ENCODE results near the gene BNIP5.

BNIP5 gene

DNA sequence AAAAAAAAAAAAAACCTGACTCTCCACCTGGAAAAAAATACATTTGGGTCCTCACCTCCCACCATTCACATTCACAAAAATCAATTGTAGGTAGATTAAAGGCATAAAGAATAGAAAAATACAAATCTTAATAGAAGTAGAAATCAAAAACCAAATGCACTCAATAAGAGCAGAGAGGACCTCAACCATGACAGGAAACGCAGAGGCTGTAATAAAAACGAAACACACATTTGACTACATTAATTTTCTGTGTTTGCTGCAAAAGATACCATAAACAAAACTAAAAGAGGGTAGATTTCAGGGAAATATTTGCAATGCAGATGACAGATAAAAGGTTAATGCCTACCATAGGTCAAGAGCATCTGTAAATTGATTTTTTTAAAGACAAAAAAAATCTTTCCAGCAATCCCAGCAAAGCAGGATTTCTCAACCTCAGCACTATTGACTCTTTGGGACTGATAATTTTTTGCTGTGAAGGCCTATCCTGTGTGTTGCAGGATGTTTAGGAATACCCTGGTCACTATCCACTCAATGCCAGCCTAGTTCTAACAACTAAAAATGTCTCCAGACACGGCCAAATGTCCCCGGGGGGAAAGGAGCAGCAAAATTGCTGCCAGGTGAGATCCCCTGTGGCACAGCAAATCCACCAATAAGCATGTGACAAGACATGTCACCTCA is 41.7 kb upstream of the BNIP5 start:
- CTCF ChIA-PET = no interaction called here
- no peak overlapping the region for H3K27ac ChIP-seq (ENCODE audit: extremely low read depth, low read depth, low read length)
- no peaks in the 10 kb centered on the region for H3K36me3 ChIP-seq (ENCODE audit: control insufficient read depth in 2 of 2, insufficient read depth in 1 of 2, low read length in 2 of 2)
- H3K4me3 ChIP-seq (ENCODE audit: low read depth, low read length) = no peak overlapping the region
- no peaks in the 10 kb centered on the region for H3K9me3 ChIP-seq (ENCODE audit: control insufficient read depth, insufficient read depth, low read depth, low read length)
- no peaks in the 10 kb centered on the region for H3K4me1 ChIP-seq (ENCODE audit: control insufficient read depth, insufficient read depth, low read length)
- POLR2A ChIA-PET = no interaction called here
- TF ChIP-seq ZSCAN16 (tag by site-specific recombination; IDR thresholded peaks at IDR 0.05) = no peak
- no peak for TF ChIP-seq BCL11B (tag by site-specific recombination; IDR thresholded peaks at IDR 0.05; ENCODE audit: low read depth)
- TF ChIP-seq, protein P1, sequence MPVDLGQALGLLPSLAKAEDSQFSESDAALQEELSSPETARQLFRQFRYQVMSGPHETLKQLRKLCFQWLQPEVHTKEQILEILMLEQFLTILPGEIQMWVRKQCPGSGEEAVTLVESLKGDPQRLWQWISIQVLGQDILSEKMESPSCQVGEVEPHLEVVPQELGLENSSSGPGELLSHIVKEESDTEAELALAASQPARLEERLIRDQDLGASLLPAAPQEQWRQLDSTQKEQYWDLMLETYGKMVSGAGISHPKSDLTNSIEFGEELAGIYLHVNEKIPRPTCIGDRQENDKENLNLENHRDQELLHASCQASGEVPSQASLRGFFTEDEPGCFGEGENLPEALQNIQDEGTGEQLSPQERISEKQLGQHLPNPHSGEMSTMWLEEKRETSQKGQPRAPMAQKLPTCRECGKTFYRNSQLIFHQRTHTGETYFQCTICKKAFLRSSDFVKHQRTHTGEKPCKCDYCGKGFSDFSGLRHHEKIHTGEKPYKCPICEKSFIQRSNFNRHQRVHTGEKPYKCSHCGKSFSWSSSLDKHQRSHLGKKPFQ (tag by site-specific recombination; IDR thresholded peaks at IDR 0.05) = no peak
- no peak for TF ChIP-seq ZNF280D (tag by site-specific recombination; IDR thresholded peaks at IDR 0.05)
- no peak for TF ChIP-seq RBAK (tag by site-specific recombination; IDR thresholded peaks at IDR 0.05)
- no peak for TF ChIP-seq ZNF621 (tag by site-specific recombination; IDR thresholded peaks at IDR 0.05)
- TF ChIP-seq ZNF510 (tag by site-specific recombination; IDR thresholded peaks at IDR 0.05; ENCODE audit: insufficient replicate concordance) = no peak
- no peak for TF ChIP-seq ZNF266 (tag by site-specific recombination; IDR thresholded peaks at IDR 0.05; ENCODE audit: low read depth)
- TF ChIP-seq ZNF140 (tag by site-specific recombination; IDR thresholded peaks at IDR 0.05) = no peak
- TF ChIP-seq OVOL3 (tag by site-specific recombination; IDR thresholded peaks at IDR 0.05) = no peak
- TF ChIP-seq, protein P2, sequence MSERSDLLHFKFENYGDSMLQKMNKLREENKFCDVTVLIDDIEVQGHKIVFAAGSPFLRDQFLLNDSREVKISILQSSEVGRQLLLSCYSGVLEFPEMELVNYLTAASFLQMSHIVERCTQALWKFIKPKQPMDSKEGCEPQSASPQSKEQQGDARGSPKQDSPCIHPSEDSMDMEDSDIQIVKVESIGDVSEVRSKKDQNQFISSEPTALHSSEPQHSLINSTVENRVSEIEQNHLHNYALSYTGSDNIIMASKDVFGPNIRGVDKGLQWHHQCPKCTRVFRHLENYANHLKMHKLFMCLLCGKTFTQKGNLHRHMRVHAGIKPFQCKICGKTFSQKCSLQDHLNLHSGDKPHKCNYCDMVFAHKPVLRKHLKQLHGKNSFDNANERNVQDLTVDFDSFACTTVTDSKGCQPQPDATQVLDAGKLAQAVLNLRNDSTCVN (tag by site-specific recombination; optimal IDR thresholded peaks at IDR 0.05) = no peak

DNA sequence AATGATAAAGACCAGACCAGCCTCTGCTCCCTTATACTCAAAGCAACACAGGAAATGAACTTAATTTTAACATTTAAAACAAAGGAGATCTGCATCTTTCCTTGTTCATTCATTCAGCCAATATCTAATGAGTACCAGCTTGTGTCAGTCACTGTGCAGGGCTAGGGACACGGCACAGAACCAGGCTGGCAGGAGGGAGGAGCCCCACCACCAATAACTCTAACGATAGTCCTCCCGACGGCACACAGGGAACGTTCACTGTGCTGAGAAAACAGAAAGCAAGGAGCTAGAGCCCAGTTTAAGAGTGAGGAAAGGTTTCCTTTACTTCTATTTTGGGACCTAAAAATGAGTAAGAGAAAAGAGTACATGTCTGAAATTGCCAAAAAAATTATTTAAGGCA is 40.9 kb upstream of the BNIP5 start:
- CTCF ChIA-PET = interaction anchor here (0.7 kb wide), 1 partner anchor 347 kb away, joined by 3 read pairs; no protein-coding TSS in a partner anchor
- H3K36me3 ChIP-seq (ENCODE audit: control insufficient read depth in 2 of 2, insufficient read depth in 1 of 2, low read length in 2 of 2) = no peaks in the 10 kb centered on the region
- TF ChIP-seq, protein P3, sequence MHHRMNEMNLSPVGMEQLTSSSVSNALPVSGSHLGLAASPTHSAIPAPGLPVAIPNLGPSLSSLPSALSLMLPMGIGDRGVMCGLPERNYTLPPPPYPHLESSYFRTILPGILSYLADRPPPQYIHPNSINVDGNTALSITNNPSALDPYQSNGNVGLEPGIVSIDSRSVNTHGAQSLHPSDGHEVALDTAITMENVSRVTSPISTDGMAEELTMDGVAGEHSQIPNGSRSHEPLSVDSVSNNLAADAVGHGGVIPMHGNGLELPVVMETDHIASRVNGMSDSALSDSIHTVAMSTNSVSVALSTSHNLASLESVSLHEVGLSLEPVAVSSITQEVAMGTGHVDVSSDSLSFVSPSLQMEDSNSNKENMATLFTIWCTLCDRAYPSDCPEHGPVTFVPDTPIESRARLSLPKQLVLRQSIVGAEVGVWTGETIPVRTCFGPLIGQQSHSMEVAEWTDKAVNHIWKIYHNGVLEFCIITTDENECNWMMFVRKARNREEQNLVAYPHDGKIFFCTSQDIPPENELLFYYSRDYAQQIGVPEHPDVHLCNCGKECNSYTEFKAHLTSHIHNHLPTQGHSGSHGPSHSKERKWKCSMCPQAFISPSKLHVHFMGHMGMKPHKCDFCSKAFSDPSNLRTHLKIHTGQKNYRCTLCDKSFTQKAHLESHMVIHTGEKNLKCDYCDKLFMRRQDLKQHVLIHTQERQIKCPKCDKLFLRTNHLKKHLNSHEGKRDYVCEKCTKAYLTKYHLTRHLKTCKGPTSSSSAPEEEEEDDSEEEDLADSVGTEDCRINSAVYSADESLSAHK (tag by site-specific recombination; IDR thresholded peaks at IDR 0.05) = no peak
- no peak for TF ChIP-seq ZNF10 (tag by site-specific recombination; IDR thresholded peaks at IDR 0.05)
- no peak for TF ChIP-seq KLF8 (tag by site-specific recombination; IDR thresholded peaks at IDR 0.05)
- no peak for TF ChIP-seq ZBTB7A (tag by site-specific recombination; IDR thresholded peaks at IDR 0.05; ENCODE audit: low read depth)
- no peak for TF ChIP-seq IKZF3 (tag by site-specific recombination; IDR thresholded peaks at IDR 0.05)
- TF ChIP-seq ZNF416 (tag by site-specific recombination; IDR thresholded peaks at IDR 0.05) = no peak
- TF ChIP-seq, protein P4, sequence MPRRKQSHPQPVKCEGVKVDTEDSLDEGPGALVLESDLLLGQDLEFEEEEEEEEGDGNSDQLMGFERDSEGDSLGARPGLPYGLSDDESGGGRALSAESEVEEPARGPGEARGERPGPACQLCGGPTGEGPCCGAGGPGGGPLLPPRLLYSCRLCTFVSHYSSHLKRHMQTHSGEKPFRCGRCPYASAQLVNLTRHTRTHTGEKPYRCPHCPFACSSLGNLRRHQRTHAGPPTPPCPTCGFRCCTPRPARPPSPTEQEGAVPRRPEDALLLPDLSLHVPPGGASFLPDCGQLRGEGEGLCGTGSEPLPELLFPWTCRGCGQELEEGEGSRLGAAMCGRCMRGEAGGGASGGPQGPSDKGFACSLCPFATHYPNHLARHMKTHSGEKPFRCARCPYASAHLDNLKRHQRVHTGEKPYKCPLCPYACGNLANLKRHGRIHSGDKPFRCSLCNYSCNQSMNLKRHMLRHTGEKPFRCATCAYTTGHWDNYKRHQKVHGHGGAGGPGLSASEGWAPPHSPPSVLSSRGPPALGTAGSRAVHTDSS (tag by site-specific recombination; IDR thresholded peaks at IDR 0.05) = no peak
- no peak for TF ChIP-seq BCL11B (tag by site-specific recombination; IDR thresholded peaks at IDR 0.05; ENCODE audit: low read depth)
- TF ChIP-seq ZNF19 (tag by site-specific recombination; IDR thresholded peaks at IDR 0.05; ENCODE audit: low read depth) = no peak
- POLR2A ChIA-PET = no interaction called here
- no peak overlapping the region for H3K4me3 ChIP-seq (ENCODE audit: low read depth, low read length)
- no peaks in the 10 kb centered on the region for H3K9me3 ChIP-seq (ENCODE audit: control insufficient read depth, insufficient read depth, low read depth, low read length)
- no peaks in the 10 kb centered on the region for H3K4me1 ChIP-seq (ENCODE audit: control insufficient read depth, insufficient read depth, low read length)
- no peak overlapping the region for H3K27ac ChIP-seq (ENCODE audit: extremely low read depth, low read depth, low read length)
